Lower lobe of right lung (tissue), 2 donors: Measurements from ENCODE around the gene PDX1. TPM values are rescaled to one million over a fixed set of nuclear protein-coding genes. Genes with fewer than 3 reads are reported as not detected.
A peak's percentile ranks its signal among the peaks of the same experiment; 100 is the strongest.

Experiments
- ATAC-seq, 2 donors: fragments of 200-7000 bp; cut with Tn5 transposase; one replicate each; pipeline ENCODE4 v1.9.1; 2020 to 2022; ENCODE audit warnings: mild to moderate bottlenecking in 2 of 2, moderate library complexity in 2 of 2
- DNase-seq: peaks from one replicate; pipeline ENCODE4 v3.0.0-alpha.2; 2020
- H3K27ac ChIP-seq: fragments of 200-600 bp; one replicate; pipeline ENCODE4 v1.8.0; 2022
- H3K27me3 ChIP-seq: fragments of 200-600 bp; one replicate; pipeline ENCODE4 v1.8.0; 2022; ENCODE audit warnings: low read depth
- H3K36me3 ChIP-seq: fragments of 200-600 bp; one replicate; pipeline ENCODE4 v1.8.0; 2022; ENCODE audit warnings: mild to moderate bottlenecking
- H3K4me1 ChIP-seq: fragments of 200-600 bp; one replicate; pipeline ENCODE4 v1.8.0; 2022
- H3K4me3 ChIP-seq: fragments of 200-600 bp; one replicate; pipeline ENCODE4 v1.8.0; 2022; ENCODE audit warnings: mild to moderate bottlenecking
- H3K9me3 ChIP-seq: fragments of 200-600 bp; one replicate; pipeline ENCODE4 v1.8.0; 2022
- intact Hi-C: fragments of 100-400 bp; cut with DNase I; formaldehyde crosslinking; loops from one replicate; pipeline ENCODE4 v1.11.0; 2022
- total RNA-seq: library from RNA; stranded (reverse); fragmentation: NEBNext Ultra II Directional; extraction: Animal tissue kit (Norgen Biotek cat#: 25700); gene quantifications from one replicate; pipeline ENCODE4 v1.2.1, GENCODE V29; 2021
- TF ChIP-seq, protein P1 (sequence below): fragments of 200-600 bp; IDR thresholded peaks from one replicate; pipeline ENCODE4 v1.8.0; 2022; ENCODE audit warnings: antibody characterized with exemption, mild to moderate bottlenecking
- donor health status: DM: no; HTN: yes; CAD: no; lungs with severe emphysema.

The PDX1 gene
- total RNA-seq, 1 donor from 2014 or later: not detected

DNA sequence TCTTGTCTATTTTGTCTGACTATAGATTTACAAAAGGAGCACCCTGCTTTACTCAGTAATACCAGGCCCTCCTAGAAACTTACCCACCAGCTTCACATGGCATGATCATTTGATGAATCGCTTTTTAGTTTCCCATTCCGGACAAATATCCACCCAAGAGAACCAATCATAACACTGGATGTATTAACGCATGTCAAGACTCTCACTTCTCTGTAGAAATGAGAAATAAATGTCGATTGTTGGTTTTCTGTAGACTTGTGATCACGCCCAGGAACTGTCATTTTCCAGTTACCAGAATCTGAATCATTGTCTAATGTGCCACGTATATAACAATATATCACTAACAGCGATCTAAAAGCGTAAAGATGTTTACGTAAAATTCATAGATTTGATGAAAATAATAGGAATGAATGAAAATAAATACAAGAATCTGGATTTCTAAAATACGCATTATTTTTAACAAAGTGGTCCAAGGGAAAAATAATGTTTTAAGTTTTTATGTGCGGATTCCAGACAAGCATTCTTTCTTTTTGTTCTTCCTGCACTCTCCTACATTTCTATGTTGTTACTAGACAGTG is 35.3 kb downstream of the PDX1 start:
- Histone ChIP-seq H3K4me1 (peaks cover 29% of the 10 kb centered on the region), H3K36me3 (no peaks in the 10 kb centered on the region), H3K27me3 (peaks cover 88% of the 10 kb centered on the region), H3K4me3 (no peak overlapping the region), H3K9me3 (no peaks in the 10 kb centered on the region), H3K27ac (no peak overlapping the region)
- ATAC-seq: no peak
- intact Hi-C loops: no loop called here
- TF ChIP-seq, protein P1, sequence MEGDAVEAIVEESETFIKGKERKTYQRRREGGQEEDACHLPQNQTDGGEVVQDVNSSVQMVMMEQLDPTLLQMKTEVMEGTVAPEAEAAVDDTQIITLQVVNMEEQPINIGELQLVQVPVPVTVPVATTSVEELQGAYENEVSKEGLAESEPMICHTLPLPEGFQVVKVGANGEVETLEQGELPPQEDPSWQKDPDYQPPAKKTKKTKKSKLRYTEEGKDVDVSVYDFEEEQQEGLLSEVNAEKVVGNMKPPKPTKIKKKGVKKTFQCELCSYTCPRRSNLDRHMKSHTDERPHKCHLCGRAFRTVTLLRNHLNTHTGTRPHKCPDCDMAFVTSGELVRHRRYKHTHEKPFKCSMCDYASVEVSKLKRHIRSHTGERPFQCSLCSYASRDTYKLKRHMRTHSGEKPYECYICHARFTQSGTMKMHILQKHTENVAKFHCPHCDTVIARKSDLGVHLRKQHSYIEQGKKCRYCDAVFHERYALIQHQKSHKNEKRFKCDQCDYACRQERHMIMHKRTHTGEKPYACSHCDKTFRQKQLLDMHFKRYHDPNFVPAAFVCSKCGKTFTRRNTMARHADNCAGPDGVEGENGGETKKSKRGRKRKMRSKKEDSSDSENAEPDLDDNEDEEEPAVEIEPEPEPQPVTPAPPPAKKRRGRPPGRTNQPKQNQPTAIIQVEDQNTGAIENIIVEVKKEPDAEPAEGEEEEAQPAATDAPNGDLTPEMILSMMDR: no peak
- no peak for DNase-seq

DNA sequence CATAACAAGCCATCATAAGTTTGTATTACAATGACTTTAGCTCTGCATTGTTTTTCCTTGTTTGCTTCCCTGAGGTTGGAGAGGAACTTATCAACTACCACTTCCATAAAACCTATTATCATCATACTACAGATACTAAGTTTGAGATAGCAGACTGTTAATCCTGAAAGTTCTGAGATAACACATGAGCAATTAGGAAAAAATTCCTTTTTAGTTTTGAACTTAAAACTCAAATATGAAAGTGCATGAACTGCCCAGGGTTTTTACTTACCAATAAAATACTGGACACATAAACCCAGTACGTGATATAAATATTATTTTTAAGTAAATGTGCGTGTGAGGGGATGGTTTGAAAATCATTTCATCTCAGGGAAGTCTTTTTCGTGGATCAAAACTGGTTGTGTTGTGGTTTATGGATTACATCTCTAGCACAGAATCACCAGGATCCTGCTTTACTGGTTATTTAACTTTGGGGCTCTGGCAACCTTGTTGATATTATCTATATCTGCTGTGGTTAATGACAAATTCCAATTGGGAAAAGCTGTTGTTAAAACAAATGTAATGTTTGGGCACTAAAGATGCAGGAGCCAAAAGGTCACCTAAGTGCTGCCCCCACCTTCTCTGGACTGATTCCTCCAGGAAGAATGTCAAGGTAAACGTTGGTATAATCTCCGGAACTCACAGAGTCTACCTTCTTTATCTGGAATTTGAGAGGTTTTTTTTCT is 36.9 kb downstream of the PDX1 start:
- TF ChIP-seq, protein P1: no peak
- H3K4me1 ChIP-seq: peaks cover 43% of the 10 kb centered on the region
- intact Hi-C loops: no loop called here

DNA sequence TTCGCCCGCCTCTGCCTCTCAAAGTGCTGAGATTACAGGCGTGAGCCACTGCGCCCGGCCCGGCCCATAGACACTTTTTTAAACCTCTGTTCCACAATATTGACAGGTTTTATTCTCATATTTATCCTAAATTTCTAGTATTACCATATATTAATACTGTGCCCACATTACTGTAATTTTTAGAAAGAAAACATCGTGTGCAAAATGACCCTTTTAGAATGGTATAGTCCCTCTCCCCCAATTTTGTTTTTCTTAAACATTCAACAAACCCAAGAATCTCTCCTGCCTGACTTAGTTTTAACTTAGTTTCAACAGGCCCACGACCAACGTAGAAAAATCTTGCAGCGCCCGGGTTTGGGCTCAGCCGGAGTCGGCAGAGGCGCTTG is 40.2 kb downstream of the PDX1 start:
- Histone ChIP-seq H3K36me3 (no peaks in the 10 kb centered on the region), H3K9me3 (no peaks in the 10 kb centered on the region), H3K4me3 (peak overlapping the region; percentile 45), H3K4me1 (peaks cover 19% of the 10 kb centered on the region), H3K27ac (no peak overlapping the region), H3K27me3 (peaks cover 98% of the 10 kb centered on the region)
- TF ChIP-seq, protein P1: no peak
- DNase-seq (no peak), ATAC-seq (no peak)
- intact Hi-C loops: no loop called here

More for the DNA sequence above, 36.9 kb downstream of the PDX1 start:
- H3K9me3 ChIP-seq: no peaks in the 10 kb centered on the region
- H3K4me3 ChIP-seq: no peak overlapping the region
- DNase-seq (no peak), ATAC-seq (no peak)
- H3K27me3 ChIP-seq: peaks cover 98% of the 10 kb centered on the region
- H3K36me3 ChIP-seq: no peaks in the 10 kb centered on the region
- H3K27ac ChIP-seq: no peak overlapping the region

DNA sequence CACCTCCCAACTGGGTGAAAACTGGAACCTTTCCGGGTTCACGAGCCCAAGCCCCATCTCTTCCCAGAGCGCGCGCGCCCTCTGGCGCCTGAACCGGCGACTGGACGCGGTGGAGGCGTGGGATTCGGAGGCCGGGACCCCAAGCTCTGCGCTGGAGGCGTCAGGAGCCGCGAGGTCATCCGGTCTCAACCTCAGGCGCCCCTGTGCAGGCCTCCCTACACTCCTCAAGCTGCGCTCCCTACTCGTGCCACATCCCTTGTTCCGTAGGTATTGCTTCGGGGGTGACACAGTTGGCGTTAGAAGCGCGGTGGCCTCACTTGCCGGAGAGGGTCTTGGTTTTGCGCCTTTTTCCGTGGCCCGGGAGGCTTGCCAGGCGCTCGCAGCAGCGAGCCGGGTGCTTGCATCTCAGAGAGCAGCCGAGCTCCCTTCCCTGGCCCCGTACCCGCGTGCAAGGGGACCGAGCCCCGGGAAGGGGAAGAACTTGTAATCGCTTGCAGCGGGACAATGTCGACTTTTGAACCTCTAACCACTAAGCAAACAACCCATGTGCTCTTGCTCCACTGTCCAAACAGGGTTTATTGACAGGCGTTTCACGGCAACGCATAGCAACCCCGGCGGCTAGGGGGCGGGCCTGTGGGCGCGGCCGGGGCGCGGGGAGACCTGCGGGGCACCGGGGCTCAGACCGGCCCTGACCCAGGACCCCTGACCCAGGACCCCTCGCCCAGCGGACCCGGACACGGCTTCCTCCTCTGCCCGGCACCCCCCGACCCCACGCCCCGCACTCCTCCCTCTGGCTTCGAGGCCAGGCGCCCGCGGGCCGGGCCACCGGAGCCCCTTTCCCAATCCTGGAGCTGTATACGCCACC is 40.8 kb downstream of the PDX1 start:
- intact Hi-C loops: no loop called here
- TF ChIP-seq, protein P1: peak; percentile 41
- Histone ChIP-seq H3K4me3 (peak overlapping the region; percentile 45), H3K27me3 (peaks cover 98% of the 10 kb centered on the region), H3K27ac (no peak overlapping the region), H3K4me1 (peaks cover 19% of the 10 kb centered on the region), H3K9me3 (no peaks in the 10 kb centered on the region), H3K36me3 (no peaks in the 10 kb centered on the region)
- DNase-seq (peak; percentile 72), ATAC-seq (peak; percentile 91 to 96)

GRCh38 chr13:27961227-27962085 is 41.7 kb downstream of the PDX1 start:
- H3K27me3 ChIP-seq: peaks cover 98% of the 10 kb centered on the region
- TF ChIP-seq, protein P1: no peak
- ATAC-seq (no peak), DNase-seq (no peak)
- peak overlapping the region; percentile 45 for H3K4me3 ChIP-seq
- H3K4me1 ChIP-seq: peaks cover 24% of the 10 kb centered on the region
- intact Hi-C loops: no loop called here
- H3K27ac ChIP-seq: no peak overlapping the region
- no peaks in the 10 kb centered on the region for H3K36me3 ChIP-seq
- H3K9me3 ChIP-seq: no peaks in the 10 kb centered on the region
